Fibroblast of skin of left biceps (primary cell): ENCODE data around the gene MT1B.
"Not testable (repeated sequence)": the region's sequence is repeated elsewhere in the genome, so short reads cannot be mapped to it uniquely, and the experiment has no call there.

Experiments used
- DNase-seq, 2 experiments: peaks; one replicate each; pipeline ENCODE4 v3.0.0-alpha.2; 2013; ENCODE audit warnings: low read depth in 2 of 2

MT1B gene

GRCh38 chr16:56667581-56668571, 16.2 kb downstream of the MT1B start, which contains the start of gene MT1G:
TSS of gene MT1G (minus strand) at chr16:56668065. CDS start at chr16:56667993, 72 bp downstream.
- DNase-seq: no peak

GRCh38 chr16:56669005-56669839, 17.5 kb downstream of the MT1B start, which contains the start of gene MT1H:
TSS of gene MT1H (plus strand) at chr16:56669814. CDS start at chr16:56669885, 71 bp downstream.
- no peak for DNase-seq

DNA sequence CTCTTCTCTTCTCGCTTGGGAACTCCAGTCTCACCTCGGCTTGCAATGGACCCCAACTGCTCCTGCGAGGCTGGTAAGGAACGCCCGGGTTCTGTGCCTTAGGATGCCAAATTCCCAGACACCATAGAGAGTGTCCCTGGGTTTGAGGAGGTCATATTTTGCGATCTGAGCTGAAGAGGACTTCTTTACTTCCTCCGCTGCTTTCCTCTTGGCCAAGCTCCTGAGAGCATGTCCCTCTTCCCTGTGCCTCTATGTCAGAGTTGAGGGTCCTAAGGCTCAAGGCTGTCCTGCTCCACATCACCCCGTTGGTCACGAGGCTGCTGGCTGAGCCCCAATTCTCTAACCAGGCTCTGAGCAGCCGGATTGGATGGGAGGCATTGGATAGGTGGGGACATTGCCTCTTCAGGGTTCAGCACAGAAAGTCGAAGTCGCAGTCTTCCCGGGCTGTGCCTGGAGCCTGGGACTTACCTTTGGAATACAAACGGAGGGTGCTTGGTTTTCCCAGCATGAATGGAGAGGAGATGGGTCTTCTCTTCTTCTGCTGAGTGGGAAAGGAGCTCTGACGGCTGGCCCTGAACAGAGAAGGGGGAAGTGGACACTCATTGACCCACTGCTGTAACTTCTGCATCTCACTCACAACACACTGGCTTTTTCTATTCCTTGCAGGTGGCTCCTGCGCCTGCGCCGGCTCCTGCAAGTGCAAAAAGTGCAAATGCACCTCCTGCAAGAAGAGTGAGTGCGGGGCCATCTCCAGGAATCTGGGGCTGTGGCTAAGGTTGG, 18.3 kb downstream of the MT1B start:
- no peak for DNase-seq

GRCh38 chr16:56670620-56670934, 18.9 kb downstream of the MT1B start:
- no peak for DNase-seq

DNA sequence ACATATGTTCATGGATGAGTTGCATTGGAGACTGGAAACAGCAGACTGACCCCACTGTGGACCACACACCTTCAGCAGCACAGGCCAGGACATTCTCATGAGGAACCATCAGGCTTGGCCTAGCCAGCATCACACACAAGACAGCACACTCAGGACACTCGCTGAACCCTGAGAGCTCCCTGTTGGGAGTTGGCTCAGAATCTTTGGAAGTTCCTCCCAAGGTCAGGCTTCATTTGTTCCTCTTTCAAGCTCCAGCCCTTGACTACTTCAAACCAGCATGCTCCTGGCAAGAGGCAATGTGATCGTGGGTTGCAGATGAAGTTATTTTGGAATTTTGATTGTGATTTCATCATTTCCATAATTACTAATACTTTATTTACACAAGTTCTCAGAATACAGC, 20.0 kb downstream of the MT1B start:
- not testable (repeated sequence) for DNase-seq

DNA sequence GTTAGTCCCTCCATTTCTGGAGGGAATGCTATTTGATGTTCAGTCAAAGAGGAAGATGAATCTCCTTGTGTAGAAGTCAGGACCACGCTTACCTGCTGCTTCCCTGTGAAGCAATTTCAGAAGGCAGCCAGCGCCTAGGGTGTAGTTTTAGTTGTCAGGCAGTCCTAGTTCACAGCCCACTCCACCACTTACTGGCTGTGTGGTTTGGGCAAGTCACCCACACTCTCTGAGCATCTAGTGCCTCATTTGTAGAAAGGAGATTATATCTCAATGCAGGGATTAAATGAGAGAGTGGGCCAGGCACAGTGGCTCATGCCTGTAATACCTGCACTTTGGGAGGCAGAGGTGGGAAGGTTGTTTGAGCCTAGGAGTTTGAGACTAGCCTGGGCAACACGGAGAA, 20.5 kb downstream of the MT1B start:
- DNase-seq: not testable (repeated sequence)

DNA sequence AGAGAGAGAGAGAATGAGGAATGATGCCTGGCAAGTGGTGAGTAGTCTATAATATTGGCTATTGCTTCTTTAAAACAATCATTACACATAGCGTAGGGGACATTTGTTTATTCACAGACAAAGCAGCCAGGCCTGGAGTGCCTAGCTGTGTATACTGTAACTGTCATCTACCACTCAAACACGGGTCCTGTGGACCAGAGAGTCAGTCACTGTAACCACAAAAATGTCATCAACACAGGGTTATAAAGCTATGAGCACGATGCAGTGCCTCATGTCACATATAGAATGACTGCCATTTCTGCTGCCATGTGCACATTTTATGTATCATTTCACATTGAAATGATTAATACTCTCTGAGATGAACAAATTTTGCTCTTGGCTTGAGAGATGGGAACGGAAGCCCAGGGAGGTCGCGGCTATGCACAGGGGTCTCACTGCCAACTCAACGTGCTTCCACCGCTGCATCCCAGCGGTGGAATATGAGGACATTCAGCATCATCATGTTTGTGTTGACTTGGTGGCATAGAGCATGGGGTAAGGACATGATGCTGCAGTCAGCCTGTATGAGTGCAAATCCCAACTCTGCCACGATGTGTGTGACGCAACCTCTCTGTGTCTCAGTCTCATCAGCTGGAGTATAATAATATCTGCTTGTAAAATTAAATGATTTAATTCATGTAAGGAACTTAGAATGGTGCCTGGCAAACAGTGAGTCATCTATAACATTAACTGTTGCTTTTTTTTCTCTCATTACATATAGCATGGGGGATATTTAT, 21.3 kb downstream of the MT1B start:
- no peak for DNase-seq

GRCh38 chr16:56673921-56674320, 22.2 kb downstream of the MT1B start:
- DNase-seq: no peak

- not testable (repeated sequence) for DNase-seq
Measured at GRCh38 chr16:56674570-56674969, 22.9 kb downstream of the MT1B start.

GRCh38 chr16:56675685-56676210, 24.1 kb downstream of the MT1B start:
- DNase-seq: no peak

- no peak for DNase-seq
Measured at GRCh38 chr16:56677474-56677873, 25.8 kb downstream of the MT1B start.

DNA sequence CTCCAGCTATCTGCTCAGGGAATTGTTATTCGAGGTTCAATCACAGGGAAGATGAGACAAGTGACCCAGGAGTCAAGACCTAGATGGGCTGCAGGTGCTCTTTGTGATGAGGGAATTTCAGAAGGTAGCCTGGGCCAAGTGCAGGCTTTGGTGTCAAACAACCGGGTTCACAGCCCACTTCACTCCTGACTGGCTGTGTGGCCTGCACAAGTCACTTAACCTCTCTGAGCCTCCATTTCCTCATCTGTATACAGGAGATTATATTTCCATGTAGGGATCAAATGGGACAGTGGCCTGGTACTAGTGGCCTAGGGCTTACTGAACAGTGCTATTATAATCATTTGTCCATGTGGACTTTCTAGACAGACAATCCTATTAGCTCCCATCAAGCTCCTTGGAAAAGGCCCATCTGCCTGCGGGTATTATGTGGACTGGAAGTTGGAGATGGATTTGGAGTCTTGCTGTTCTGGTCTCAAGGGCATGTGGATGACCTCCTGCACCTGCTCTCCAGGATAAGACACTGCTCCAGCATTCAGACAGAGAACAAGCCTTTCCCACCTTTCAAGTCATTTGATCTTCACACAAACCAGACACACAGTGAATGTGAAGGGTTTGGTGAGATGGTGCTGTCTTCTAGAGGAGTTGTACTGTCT, 27.5 kb downstream of the MT1B start:
- no peak for DNase-seq

- no peak for DNase-seq
Measured at GRCh38 chr16:56679818-56680217, 28.1 kb downstream of the MT1B start.

DNA sequence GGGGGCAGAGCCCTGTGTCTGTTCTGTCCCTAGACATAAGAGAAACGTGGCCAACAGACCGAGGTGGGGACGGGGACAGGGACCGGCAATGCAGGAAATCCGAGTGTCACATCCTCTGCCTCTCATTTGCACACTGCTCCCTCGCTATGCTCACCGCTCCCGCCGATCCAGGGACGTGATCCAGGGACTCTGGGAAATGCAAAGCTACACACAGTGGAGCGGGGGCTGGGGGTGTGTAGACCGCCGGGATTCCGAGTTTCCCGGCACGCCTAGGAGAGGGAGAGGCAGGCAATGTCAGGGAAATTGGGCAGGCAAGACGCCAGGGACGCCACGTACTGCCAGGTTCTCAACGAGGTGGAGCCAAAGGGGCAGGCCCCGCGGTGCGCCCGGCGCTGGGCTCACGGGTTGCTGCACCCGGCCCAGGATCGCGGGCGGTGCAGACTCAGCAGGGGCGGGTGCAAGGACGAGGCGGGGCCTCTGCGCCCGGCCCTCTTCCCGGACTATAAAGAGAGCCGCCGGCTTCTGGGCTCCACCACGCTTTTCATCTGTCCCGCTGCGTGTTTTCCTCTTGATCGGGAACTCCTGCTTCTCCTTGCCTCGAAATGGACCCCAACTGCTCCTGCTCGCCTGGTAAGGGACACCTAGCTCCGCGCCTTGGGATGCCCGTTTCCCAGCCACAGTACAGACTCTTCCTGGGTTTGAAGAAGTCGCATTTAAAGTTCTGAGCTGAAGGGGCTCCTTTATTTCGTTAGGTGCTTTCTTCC, 30.4 kb downstream of the MT1B start, which contains the start of gene MT1X:
Gene MT1X, plus strand, starts transcription at position 532 of the 764 bp plus-strand sequence. Its CDS starts 71 bp downstream, at position 603.
- peak; percentile 67 to 77 for DNase-seq

DNA sequence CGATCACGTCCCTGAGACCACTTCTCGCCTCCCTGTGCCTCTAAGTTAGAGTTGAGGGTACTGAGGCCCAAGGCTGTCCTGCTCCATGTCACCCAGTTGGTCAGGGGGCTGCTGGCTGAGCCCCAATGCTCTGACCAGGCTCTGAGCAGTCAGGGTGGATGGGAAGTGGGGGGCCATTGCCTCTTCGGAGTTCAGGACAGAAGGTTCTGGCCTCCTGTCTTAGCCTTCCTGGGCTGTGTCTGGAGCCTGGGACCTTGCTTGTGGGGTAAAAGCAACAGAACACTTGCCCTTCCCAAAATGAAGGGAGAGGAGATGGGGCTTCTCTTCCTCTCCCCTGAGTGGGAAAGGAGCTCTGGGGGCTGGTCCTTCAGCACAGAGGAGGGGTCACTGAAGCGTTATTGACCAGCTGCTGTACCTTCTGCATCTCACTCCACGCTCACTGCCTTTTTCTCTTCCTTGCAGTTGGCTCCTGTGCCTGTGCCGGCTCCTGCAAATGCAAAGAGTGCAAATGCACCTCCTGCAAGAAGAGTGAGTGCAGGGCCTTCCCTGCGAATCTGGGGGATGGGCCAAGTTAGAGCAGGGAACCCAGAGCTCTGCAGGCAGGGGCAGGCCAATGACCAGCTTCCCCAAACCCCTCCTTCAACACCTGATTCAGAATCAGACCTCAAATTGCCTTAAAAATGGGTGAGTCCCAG, 31.2 kb downstream of the MT1B start:
- no peak for DNase-seq

GRCh38 chr16:56683424-56684172, 31.9 kb downstream of the MT1B start:
- DNase-seq: no peak

- no peak for DNase-seq
Measured at GRCh38 chr16:56684256-56684925, 32.7 kb downstream of the MT1B start.
